ENCODE results near the gene SHD.

- TF ChIP-seq POLR2A (IDR thresholded peaks at IDR 0.05; ENCODE audit: extremely low read depth, insufficient read length) (no peak), CTCF (IDR thresholded peaks at IDR 0.05; ENCODE audit: low read depth, low read length) (no peak), MAX (IDR thresholded peaks at IDR 0.05; ENCODE audit: low read depth, low read length) (no peak)
Measured at GRCh38 chr19:4326837-4327251, 47.8 kb downstream of the SHD start.
